ENCODE data around the gene RAB27A. TPM values are rescaled to one million over a fixed set of nuclear protein-coding genes. Genes with fewer than 3 reads are reported as not detected.

RAB27A gene
- total RNA-seq, 1 donor = 7.8 TPM

GRCh38 chr15:55226127-55226526 is 63.5 kb downstream of the RAB27A start:
- H3K4me3 ChIP-seq (ENCODE audit: low read depth, low read length) = no peak overlapping the region
- no peak for TF ChIP-seq CTCF (IDR thresholded peaks at IDR 0.05; ENCODE audit: insufficient read depth, low read depth, low read length)
- no peak for DNase-seq (ENCODE audit: low read depth)

GRCh38 chr15:55224892-55225291 is 64.7 kb downstream of the RAB27A start:
- H3K4me3 ChIP-seq (ENCODE audit: low read depth, low read length) = no peak overlapping the region
- peak; percentile 33 for DNase-seq (ENCODE audit: low read depth)
- no peak for TF ChIP-seq CTCF (IDR thresholded peaks at IDR 0.05; ENCODE audit: insufficient read depth, low read depth, low read length)

GRCh38 chr15:55222588-55222987 is 67.0 kb downstream of the RAB27A start:
- TF ChIP-seq CTCF (IDR thresholded peaks at IDR 0.05; ENCODE audit: insufficient read depth, low read depth, low read length) = no peak
- no peak for DNase-seq (ENCODE audit: low read depth)
- H3K4me3 ChIP-seq (ENCODE audit: low read depth, low read length) = no peak overlapping the region

DNA sequence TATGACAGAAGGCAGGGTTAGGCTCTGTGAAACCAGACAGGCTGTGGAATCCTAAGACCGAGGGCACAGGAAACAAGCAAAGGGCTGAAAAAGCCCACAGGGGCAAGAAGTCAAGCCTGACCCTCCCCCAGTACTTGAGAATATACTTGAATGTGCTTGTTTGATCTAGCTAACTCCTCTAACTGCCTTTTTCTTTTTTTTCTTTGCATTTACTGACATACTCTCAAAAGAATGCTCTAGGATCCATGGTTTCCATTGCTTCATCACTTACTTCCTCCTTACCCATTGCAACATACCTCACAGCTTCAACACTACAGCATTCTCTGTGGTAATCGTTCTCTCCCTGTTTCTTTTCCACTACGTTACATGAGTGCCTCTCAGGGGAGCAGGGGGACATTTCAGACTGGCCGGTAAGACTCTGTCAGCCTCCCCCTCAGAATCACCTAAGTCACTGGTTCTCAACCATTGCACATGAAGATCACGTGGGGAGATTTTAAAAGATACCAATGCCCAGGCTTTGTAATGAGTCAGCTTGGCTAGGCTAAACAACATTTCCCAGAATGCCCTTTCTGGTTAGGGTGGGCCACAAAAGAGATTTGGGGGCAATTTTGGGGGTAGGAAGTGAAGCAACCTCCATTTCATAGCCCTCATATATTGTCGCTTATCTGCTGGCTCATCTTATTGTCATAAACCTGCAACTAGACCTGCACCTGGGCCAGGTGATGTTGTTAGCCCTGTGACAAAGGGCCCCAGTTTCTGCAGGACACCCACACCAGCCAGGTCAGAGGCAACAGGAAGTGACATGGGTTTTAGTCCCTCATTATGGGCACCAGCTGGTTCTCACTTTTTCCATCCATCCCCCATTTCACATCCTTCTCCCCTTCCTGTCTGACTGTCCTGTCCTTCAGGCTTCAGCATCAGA is 68.3 kb downstream of the RAB27A start:
- peak overlapping the region; percentile 12 for H3K4me3 ChIP-seq (ENCODE audit: low read depth, low read length)
- no peak for TF ChIP-seq CTCF (IDR thresholded peaks at IDR 0.05; ENCODE audit: insufficient read depth, low read depth, low read length)

GRCh38 chr15:55220606-55221005 is 69.0 kb downstream of the RAB27A start:
- H3K4me3 ChIP-seq (ENCODE audit: low read depth, low read length) = no peak overlapping the region
- no peak for TF ChIP-seq CTCF (IDR thresholded peaks at IDR 0.05; ENCODE audit: insufficient read depth, low read depth, low read length)
- no peak for DNase-seq (ENCODE audit: low read depth)

More for the DNA sequence above, 68.3 kb downstream of the RAB27A start:
- DNase-seq (ENCODE audit: low read depth) = peak; percentile 97

- no peak for TF ChIP-seq CTCF (IDR thresholded peaks at IDR 0.05; ENCODE audit: insufficient read depth, low read depth, low read length)
- DNase-seq (ENCODE audit: low read depth) = no peak
- no peak overlapping the region for H3K4me3 ChIP-seq (ENCODE audit: low read depth, low read length)
These were observed 71.6 kb downstream of the RAB27A start for GRCh38 chr15:55218056-55218455.
